ENCODE measurements around the gene CDK5RAP1.

The CDK5RAP1 gene

DNA sequence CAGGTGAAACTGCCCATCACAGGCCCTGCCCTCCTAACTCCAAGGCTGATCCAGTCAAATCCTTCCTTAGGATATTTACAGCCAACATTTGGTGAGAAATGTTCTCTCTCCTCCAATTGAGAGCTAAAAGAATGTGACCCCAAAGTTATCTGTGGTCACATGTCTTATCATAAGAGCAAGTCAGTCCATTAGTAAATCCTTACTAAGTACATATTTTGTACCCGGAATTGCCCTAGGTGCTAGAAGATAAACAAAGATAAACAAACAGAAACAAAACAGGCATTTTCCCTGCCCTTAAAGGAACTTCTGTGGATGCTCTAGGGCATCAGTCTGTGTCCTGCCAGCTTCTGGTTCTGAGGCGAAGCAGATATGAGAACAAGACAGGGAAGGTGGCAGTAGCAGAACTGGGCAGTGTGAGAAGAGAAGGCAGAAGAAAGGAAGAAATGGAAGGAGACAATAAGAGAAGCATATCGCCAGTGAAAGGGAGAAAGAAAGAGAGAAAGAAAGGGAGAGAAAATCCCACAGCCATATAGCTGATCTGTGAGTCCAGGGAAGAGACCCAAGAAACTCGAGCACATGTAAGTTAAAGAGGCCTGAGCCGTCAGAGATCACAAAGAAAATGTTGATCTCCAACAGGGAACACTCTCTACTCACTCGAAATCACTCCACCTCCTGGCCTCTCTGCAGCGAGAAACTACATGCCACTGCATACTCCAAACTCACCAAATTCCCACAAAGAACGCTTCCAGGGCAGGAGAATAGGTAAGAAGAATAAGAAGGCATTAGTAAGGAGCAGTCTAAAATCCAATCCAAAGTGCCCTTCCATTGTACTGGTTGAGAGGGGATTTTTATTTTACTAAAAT, 41.7 kb downstream of the CDK5RAP1 start:
- no peaks in the 10 kb centered on the region for H3K79me2 ChIP-seq (ENCODE audit: insufficient read depth, low read length)
- H3K9me3 ChIP-seq (ENCODE audit: low read length), result no peaks in the 10 kb centered on the region

GRCh38 chr20:33353013-33353402, 48.3 kb downstream of the CDK5RAP1 start:
- Histone ChIP-seq H3K9me3 (ENCODE audit: low read length) (no peaks in the 10 kb centered on the region), H3K4me1 (ENCODE audit: insufficient read depth, low read length, severe bottlenecking) (no peaks in the 10 kb centered on the region), H3K4me2 (ENCODE audit: low read length) (no peak overlapping the region), H3K9ac (ENCODE audit: low read length) (no peak overlapping the region), H3K27me3 (ENCODE audit: insufficient read depth, low read length) (no peaks in the 10 kb centered on the region), H3F3A (ENCODE audit: insufficient read depth, low read length) (no peaks in the 10 kb centered on the region), H3K4me3 (ENCODE audit: low read depth, low read length, poor library complexity, severe bottlenecking) (no peak overlapping the region), H4K20me1 (ENCODE audit: insufficient read depth, low read length) (no peaks in the 10 kb centered on the region), H3K9me2 (ENCODE audit: low read depth, low read length) (no peaks in the 10 kb centered on the region), H3K36me3 (ENCODE audit: insufficient read depth, low read length) (peaks cover 10% of the 10 kb centered on the region), H3K79me2 (ENCODE audit: insufficient read depth, low read length) (no peaks in the 10 kb centered on the region), H2AFZ (ENCODE audit: low read length) (no peak overlapping the region), H3K27ac (ENCODE audit: low read depth, low read length, poor library complexity, severe bottlenecking) (no peak overlapping the region)
- TF ChIP-seq, protein P1, sequence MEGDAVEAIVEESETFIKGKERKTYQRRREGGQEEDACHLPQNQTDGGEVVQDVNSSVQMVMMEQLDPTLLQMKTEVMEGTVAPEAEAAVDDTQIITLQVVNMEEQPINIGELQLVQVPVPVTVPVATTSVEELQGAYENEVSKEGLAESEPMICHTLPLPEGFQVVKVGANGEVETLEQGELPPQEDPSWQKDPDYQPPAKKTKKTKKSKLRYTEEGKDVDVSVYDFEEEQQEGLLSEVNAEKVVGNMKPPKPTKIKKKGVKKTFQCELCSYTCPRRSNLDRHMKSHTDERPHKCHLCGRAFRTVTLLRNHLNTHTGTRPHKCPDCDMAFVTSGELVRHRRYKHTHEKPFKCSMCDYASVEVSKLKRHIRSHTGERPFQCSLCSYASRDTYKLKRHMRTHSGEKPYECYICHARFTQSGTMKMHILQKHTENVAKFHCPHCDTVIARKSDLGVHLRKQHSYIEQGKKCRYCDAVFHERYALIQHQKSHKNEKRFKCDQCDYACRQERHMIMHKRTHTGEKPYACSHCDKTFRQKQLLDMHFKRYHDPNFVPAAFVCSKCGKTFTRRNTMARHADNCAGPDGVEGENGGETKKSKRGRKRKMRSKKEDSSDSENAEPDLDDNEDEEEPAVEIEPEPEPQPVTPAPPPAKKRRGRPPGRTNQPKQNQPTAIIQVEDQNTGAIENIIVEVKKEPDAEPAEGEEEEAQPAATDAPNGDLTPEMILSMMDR (IDR thresholded peaks at IDR 0.05; ENCODE audit: low read length), result no peak

More for the DNA sequence above, 41.7 kb downstream of the CDK5RAP1 start:
- Histone ChIP-seq H4K20me1 (ENCODE audit: insufficient read depth, low read length) (no peaks in the 10 kb centered on the region), H3K27ac (ENCODE audit: low read depth, low read length, poor library complexity, severe bottlenecking) (no peak overlapping the region), H3K4me2 (ENCODE audit: low read length) (no peak overlapping the region), H3K27me3 (ENCODE audit: insufficient read depth, low read length) (no peaks in the 10 kb centered on the region), H3K9ac (ENCODE audit: low read length) (no peak overlapping the region), H3K9me2 (ENCODE audit: low read depth, low read length) (no peaks in the 10 kb centered on the region), H3K36me3 (ENCODE audit: insufficient read depth, low read length) (peaks cover 69% of the 10 kb centered on the region), H3K4me3 (ENCODE audit: low read depth, low read length, poor library complexity, severe bottlenecking) (no peak overlapping the region), H2AFZ (ENCODE audit: low read length) (no peak overlapping the region), H3F3A (ENCODE audit: insufficient read depth, low read length) (no peaks in the 10 kb centered on the region), H3K4me1 (ENCODE audit: insufficient read depth, low read length, severe bottlenecking) (no peaks in the 10 kb centered on the region)
- TF ChIP-seq, protein P1 (IDR thresholded peaks at IDR 0.05; ENCODE audit: low read length), result no peak
- TF ChIP-seq EZH2 (IDR thresholded peaks at IDR 0.05; ENCODE audit: borderline replicate concordance, low read length), result no peak

- Histone ChIP-seq H2AFZ (ENCODE audit: low read length) (no peak overlapping the region), H3F3A (ENCODE audit: insufficient read depth, low read length) (no peaks in the 10 kb centered on the region), H3K27me3 (ENCODE audit: insufficient read depth, low read length) (no peaks in the 10 kb centered on the region), H3K9me2 (ENCODE audit: low read depth, low read length) (no peaks in the 10 kb centered on the region), H3K4me2 (ENCODE audit: low read length) (no peak overlapping the region), H3K9me3 (ENCODE audit: low read length) (no peaks in the 10 kb centered on the region), H3K4me3 (ENCODE audit: low read depth, low read length, poor library complexity, severe bottlenecking) (no peak overlapping the region), H3K79me2 (ENCODE audit: insufficient read depth, low read length) (no peaks in the 10 kb centered on the region), H3K27ac (ENCODE audit: low read depth, low read length, poor library complexity, severe bottlenecking) (no peak overlapping the region), H3K4me1 (ENCODE audit: insufficient read depth, low read length, severe bottlenecking) (no peaks in the 10 kb centered on the region), H3K9ac (ENCODE audit: low read length) (no peak overlapping the region), H3K36me3 (ENCODE audit: insufficient read depth, low read length) (peaks cover 8% of the 10 kb centered on the region; the same call in 1 of the 2 replicates), H4K20me1 (ENCODE audit: insufficient read depth, low read length) (no peaks in the 10 kb centered on the region)
- TF ChIP-seq, protein P1 (IDR thresholded peaks at IDR 0.05; ENCODE audit: low read length), result no peak
- no peak for TF ChIP-seq EZH2 (IDR thresholded peaks at IDR 0.05; ENCODE audit: borderline replicate concordance, low read length)
These were observed 48.9 kb downstream of the CDK5RAP1 start for GRCh38 chr20:33352258-33353012.
